GM10266 (cell line): ENCODE results near the gene TXNIP.

ENCODE experiments used
- DNase-seq: peaks from one replicate; pipeline ENCODE4 v3.0.0; 2012; ENCODE audit errors: extremely low spot score
- TF ChIP-seq, protein P1 (sequence below): IDR thresholded peaks from 2 replicates; pipeline ENCODE4 v1.5.1; 2012; ENCODE audit warnings: mild to moderate bottlenecking, low read depth; ENCODE audit not compliant: control insufficient read depth, insufficient read depth; ENCODE audit errors: missing control alignments

Gene TXNIP

GRCh38 chr1:146010126-146010738 lies 13.9 kb upstream of the TXNIP start:
- TF ChIP-seq, protein P1, sequence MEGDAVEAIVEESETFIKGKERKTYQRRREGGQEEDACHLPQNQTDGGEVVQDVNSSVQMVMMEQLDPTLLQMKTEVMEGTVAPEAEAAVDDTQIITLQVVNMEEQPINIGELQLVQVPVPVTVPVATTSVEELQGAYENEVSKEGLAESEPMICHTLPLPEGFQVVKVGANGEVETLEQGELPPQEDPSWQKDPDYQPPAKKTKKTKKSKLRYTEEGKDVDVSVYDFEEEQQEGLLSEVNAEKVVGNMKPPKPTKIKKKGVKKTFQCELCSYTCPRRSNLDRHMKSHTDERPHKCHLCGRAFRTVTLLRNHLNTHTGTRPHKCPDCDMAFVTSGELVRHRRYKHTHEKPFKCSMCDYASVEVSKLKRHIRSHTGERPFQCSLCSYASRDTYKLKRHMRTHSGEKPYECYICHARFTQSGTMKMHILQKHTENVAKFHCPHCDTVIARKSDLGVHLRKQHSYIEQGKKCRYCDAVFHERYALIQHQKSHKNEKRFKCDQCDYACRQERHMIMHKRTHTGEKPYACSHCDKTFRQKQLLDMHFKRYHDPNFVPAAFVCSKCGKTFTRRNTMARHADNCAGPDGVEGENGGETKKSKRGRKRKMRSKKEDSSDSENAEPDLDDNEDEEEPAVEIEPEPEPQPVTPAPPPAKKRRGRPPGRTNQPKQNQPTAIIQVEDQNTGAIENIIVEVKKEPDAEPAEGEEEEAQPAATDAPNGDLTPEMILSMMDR, result no peak
- DNase-seq, result no peak

DNA sequence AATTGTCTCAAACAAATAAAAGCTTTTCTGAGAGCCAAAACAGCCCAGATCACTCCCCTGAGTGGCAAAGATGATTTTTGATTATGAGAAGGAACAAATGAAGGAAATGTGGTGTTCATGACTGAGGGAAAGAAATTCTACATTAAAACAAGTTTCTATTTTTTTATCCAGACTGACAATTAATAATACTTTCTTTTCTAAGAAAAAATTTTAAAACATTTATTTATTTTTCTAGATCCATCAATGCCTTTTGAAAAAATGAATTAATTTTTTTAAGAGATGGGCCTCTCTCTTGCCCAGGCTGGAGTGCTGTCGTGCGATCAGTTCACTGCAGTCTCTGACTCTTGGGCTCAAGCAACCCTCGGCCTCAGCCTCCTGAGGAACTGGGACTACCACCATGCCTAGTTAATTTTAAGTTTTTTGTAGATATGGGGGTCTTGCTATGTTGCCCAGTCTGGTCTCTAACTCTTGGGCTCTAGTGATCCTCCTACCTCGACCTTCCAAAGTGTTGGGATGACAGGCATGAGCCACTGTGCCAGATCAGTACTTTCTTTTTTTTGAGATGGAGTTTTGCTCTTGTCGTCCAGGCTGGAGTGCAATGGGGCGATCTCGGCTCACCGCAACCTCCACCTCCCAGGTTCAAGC lies 11.2 kb upstream of the TXNIP start:
- TF ChIP-seq, protein P1, result no peak
- no peak for DNase-seq

DNA sequence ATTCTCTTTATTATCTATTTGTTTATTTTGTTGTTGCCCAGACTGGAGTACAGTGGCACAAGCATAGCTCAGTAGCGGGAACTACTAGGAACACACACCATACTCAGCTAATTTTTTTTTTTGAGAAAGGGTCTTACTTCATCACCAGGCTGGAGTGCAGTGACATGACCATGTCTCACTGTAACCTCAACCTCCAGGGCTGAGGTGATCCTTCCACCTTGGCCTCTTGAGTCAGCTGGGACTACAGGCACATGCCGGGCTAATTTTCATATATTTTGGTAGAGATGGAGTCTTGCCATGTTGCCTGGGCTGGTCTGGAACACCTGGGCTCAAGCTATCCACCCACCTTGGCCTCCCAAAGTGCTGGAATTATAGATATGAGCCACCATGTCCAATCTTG lies 5.3 kb upstream of the TXNIP start:
- TF ChIP-seq, protein P1, result no peak
- no peak for DNase-seq

DNA sequence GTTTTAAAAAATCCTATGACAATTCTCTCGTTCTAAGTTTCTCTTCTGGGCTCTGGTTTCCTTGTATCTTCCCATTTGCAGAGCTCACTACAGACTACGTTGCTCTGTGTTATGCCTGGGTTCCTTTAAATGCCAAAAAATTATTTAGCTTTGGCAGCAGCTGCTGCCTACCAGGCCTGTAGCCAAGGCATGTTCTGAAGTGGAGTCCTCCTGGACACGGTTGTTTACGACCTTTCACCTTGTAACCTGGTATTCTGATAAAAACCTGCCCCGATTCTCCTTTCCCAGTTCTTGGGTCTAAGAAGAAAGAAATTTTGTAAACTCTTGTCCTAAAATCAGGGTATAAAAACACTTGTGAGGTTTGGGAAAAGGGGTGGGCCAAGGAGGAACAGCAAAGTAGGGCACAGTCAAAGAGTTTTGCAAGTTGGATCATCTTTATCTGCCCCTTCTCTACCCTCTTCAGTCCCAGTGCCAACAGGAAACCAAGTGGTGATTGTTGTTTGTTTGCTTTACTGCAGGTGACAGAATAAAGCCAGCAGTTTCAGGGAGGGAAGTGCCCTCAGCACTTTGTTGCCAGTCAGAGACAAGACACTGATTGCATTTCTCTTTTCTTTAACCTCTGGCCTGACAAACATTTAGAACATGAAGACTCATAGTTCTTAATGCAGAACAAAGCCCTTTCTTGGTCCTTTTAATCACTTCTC lies 3.1 kb upstream of the TXNIP start:
- TF ChIP-seq, protein P1, result no peak
- no peak for DNase-seq

GRCh38 chr1:145997718-145998023 lies 1.3 kb upstream of the TXNIP start:
- TF ChIP-seq, protein P1, result no peak

DNA sequence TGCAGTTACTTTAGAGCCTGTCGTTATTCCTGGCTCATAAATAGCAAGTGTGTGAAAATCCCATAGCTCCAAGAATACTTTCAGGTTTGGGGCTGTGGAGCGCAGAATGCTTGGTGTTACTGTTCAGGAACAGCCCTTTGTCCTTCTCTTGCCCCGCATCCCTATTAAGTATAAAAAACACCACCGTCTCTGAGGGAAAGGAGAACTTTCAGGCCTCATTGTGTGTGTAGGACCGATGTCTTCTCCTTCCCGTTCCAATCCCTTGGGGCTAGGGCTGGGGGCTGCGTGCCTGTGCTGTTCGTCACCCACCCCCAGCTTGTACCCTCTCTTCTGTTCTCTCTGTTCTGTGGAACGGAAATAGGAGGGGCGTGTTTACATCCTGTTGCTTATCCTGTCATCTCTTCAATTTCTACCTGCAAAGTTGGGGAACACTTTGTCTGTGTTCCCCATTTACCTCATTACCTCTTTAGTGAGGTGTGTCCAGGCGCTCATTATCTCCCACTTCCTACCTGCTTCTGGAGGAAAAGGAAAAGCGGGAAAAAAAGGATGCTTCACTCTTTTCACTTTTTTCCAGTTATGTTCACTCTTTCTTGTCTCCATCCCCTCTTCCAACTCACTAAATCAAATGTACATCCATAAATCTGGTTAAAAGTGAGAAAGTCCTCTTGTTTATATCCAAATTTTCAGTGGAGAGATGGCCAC lies 788 bp upstream of the TXNIP start:
- TF ChIP-seq, protein P1, result no peak
- no peak for DNase-seq

More at GRCh38 chr1:145997718-145998023, 1.3 kb upstream of the TXNIP start:
- DNase-seq, result no peak

GRCh38 chr1:145995964-145996432 lies 381 bp downstream of the TXNIP start:
- no peak for DNase-seq
- TF ChIP-seq, protein P1, result no peak
